HepG2 (cell line): Measurements from ENCODE around the gene ZMIZ1. TPM values are rescaled to one million over a fixed set of nuclear protein-coding genes. Genes with fewer than 3 reads are reported as not detected.

Source experiments
- ARID4A ChIP-seq: sonication (generic); formaldehyde crosslinking; IDR thresholded peaks from 2 replicates; pipeline ENCODE4 v1.5.0; 2020; ENCODE audit warnings: mild to moderate bottlenecking, missing genetic modification reagents, borderline replicate concordance
- ELF1 ChIP-seq: sonication (generic); formaldehyde crosslinking; IDR thresholded peaks from 2 replicates; pipeline ENCODE4 v1.4.0; 2020; ENCODE audit warnings: missing genetic modification reagents
- FOXP1 ChIP-seq, 2 experiments: fragments of 450-650 bp in 1 of 2; IDR thresholded peaks; 2 replicates each; pipeline ENCODE4 v1.6.1; 2017 to 2018; ENCODE audit warnings: antibody characterized with exemption in 1 of 2
- HNRNPUL1 ChIP-seq: fragments of 200-400 bp; formaldehyde crosslinking; IDR thresholded peaks from 2 replicates; pipeline ENCODE4 v1.6.1; 2017; ENCODE audit warnings: low read depth, mild to moderate bottlenecking, low read length, moderate library complexity
- MEIS1 ChIP-seq: sonication (generic); formaldehyde crosslinking; IDR thresholded peaks from 2 replicates; pipeline ENCODE4 v1.9.0; 2021; ENCODE audit warnings: mild to moderate bottlenecking, missing genetic modification reagents, moderate library complexity, borderline replicate concordance
- NFATC3 ChIP-seq: sonication (generic); formaldehyde crosslinking; IDR thresholded peaks from 2 replicates; pipeline ENCODE4 v1.5.1; 2020; ENCODE audit warnings: mild to moderate bottlenecking, missing genetic modification reagents
- PHF5A ChIP-seq: IDR thresholded peaks from one replicate; pipeline ENCODE4 v1.6.1; 2018; ENCODE audit warnings: low read depth, missing genetic modification reagents; ENCODE audit not compliant: unreplicated experiment
- RFX5 ChIP-seq: IDR thresholded peaks from 2 replicates; pipeline ENCODE4 v1.6.1; 2011; ENCODE audit warnings: low read depth, low read length, improper control_type of control experiment
- RORA ChIP-seq: sonication (generic); formaldehyde crosslinking; IDR thresholded peaks from 2 replicates; pipeline ENCODE4 v1.5.0; 2020; ENCODE audit warnings: mild to moderate bottlenecking, missing genetic modification reagents, moderate library complexity
- RXRA ChIP-seq: sonication (generic); formaldehyde crosslinking; IDR thresholded peaks from 2 replicates; pipeline ENCODE4 v1.5.1; 2020; ENCODE audit warnings: missing genetic modification reagents
- SP4 ChIP-seq: sonication (generic); formaldehyde crosslinking; IDR thresholded peaks from 2 replicates; pipeline ENCODE4 v1.8.1; 2023; ENCODE audit warnings: mild to moderate bottlenecking, missing genetic modification reagents
- ZBTB37 ChIP-seq: sonication (generic); formaldehyde crosslinking; IDR thresholded peaks from 2 replicates; pipeline ENCODE4 v1.4.0; 2020; ENCODE audit warnings: mild to moderate bottlenecking, missing genetic modification reagents
- ZFP62 ChIP-seq: sonication (generic); formaldehyde crosslinking; IDR thresholded peaks from 2 replicates; pipeline ENCODE4 v1.4.0; 2020; ENCODE audit warnings: missing genetic modification reagents
- ZNF136 ChIP-seq: sonication (generic); formaldehyde crosslinking; IDR thresholded peaks from 2 replicates; pipeline ENCODE4 v1.8.1; 2022; ENCODE audit warnings: low read depth, mild to moderate bottlenecking, moderate library complexity, missing genetic modification reagents
- ZNF333 ChIP-seq: sonication (generic); formaldehyde crosslinking; IDR thresholded peaks from 2 replicates; pipeline ENCODE4 v1.4.0; 2020; ENCODE audit warnings: mild to moderate bottlenecking, missing genetic modification reagents, borderline replicate concordance
- ZNF446 ChIP-seq: sonication (generic); formaldehyde crosslinking; IDR thresholded peaks from 2 replicates; pipeline ENCODE4 v1.5.0; 2020; ENCODE audit warnings: mild to moderate bottlenecking, missing genetic modification reagents
- ZNF563 ChIP-seq: sonication (generic); formaldehyde crosslinking; IDR thresholded peaks from 2 replicates; pipeline ENCODE4 v1.8.0; 2022; ENCODE audit warnings: mild to moderate bottlenecking, moderate library complexity, missing genetic modification reagents
- ZNF614 ChIP-seq: IDR thresholded peaks from 2 replicates; pipeline ENCODE4 v1.6.1; 2018; ENCODE audit warnings: missing biosample characterization, missing genetic modification reagents, inconsistent platforms, borderline replicate concordance
- ZNF652 ChIP-seq: IDR thresholded peaks from 2 replicates; pipeline ENCODE4 v1.6.1; 2016; ENCODE audit warnings: low read depth, borderline replicate concordance
- ZNF678 ChIP-seq: sonication (generic); formaldehyde crosslinking; IDR thresholded peaks from 2 replicates; pipeline ENCODE4 v1.4.0; 2020; ENCODE audit warnings: mild to moderate bottlenecking, missing genetic modification reagents
- ZNF724P ChIP-seq: sonication (generic); formaldehyde crosslinking; IDR thresholded peaks from 2 replicates; pipeline ENCODE4 v1.8.0; 2022; ENCODE audit warnings: missing genetic modification reagents, borderline replicate concordance
- ZNF737 ChIP-seq: sonication (generic); formaldehyde crosslinking; IDR thresholded peaks from 2 replicates; pipeline ENCODE4 v1.5.0; 2020; ENCODE audit warnings: missing genetic modification reagents, mild to moderate bottlenecking, borderline replicate concordance
- ZNF761 ChIP-seq: sonication (generic); formaldehyde crosslinking; conservative IDR thresholded peaks from 2 replicates; pipeline ENCODE4 v1.4.0; 2020; ENCODE audit warnings: mild to moderate bottlenecking, missing genetic modification reagents
- ZSCAN12 ChIP-seq: sonication (generic); formaldehyde crosslinking; IDR thresholded peaks from 2 replicates; pipeline ENCODE4 v1.9.0; 2021; ENCODE audit warnings: mild to moderate bottlenecking, missing genetic modification reagents
- polyA plus RNA-seq, 8 experiments: library from polyadenylated mRNA; depleted of rRNA in 3 of 8; stranded (reverse) in 7 of 8; unstranded in 1 of 8; fragments of >200 nt; fragmentation: Illumina TruSeq in 4 of 8; extraction: Trizol in 4 of 8; gene quantifications; 2 replicates each; pipeline versions ENCODE4 v1.2.1 to v1.2.3, GENCODE V29; 2011 to 2016; ENCODE audit warnings: low read depth in 4 of 8, missing spikeins in 1 of 8, mixed read lengths in 1 of 8; ENCODE audit not compliant: insufficient read depth in 1 of 8
- total RNA-seq, 5 experiments: library from RNA; depleted of rRNA; stranded (reverse); fragments of >200 nt; fragmentation: Illumina TruSeq; extraction: Trizol; gene quantifications; 2 replicates each; pipeline ENCODE4 v1.2.3, GENCODE V29; 2016; ENCODE audit warnings: low read depth in 1 of 5

The ZMIZ1 gene
- total and polyA plus RNA-seq, 2 of the 13 experiments (the other 11 are each of a cell fraction or from before 2014, with no cell fraction given), result 5.3 to 10.2 TPM

- TF ChIP-seq ELF1 (CRISPR knock-in tag) (no peak), ZNF724P (no peak), ZNF614 (CRISPR knock-in tag) (0 out of 2 replicates have a peak, but pooled peaks have one; percentile 19), FOXP1 (IDR thresholded peaks at IDR 0.05) (no peak), FOXP1 (CRISPR knock-in tag; IDR thresholded peaks at IDR 0.05) (no peak), PHF5A (CRISPR knock-in tag) (no peak), ZFP62 (no peak), ZNF136 (no peak), SP4 (CRISPR knock-in tag) (0 out of 2 replicates have a peak, but pooled peaks have one; percentile 18), ZSCAN12 (no peak), RXRA (CRISPR knock-in tag) (peak; percentile 46; the same call in 1 of the 2 replicates), RORA (CRISPR knock-in tag) (no peak), NFATC3 (CRISPR knock-in tag) (no peak), HNRNPUL1 (no peak), ZNF737 (CRISPR knock-in tag) (no peak), ZNF446 (no peak), ZNF563 (CRISPR knock-in tag) (no peak), MEIS1 (CRISPR knock-in tag) (no peak), ZNF678 (CRISPR knock-in tag) (no peak), ZNF333 (CRISPR knock-in tag) (no peak), RFX5 (no peak), ARID4A (CRISPR knock-in tag) (peak; percentile 42; the same call in 1 of the 2 replicates), ZNF652 (CRISPR knock-in tag) (no peak), ZBTB37 (no peak), ZNF761 (CRISPR knock-in tag) (no peak)
Observed at GRCh38 chr10:79195091-79195923, 126.5 kb downstream of the ZMIZ1 start (continued).
